Activated T-cell treated with anti-CD3 and anti-CD28 coated beads for 48 hours (primary cell): ENCODE results near the gene FGD6.
"Not testable (repeated sequence)": the region's sequence is repeated elsewhere in the genome, so short reads cannot be mapped to it uniquely, and the experiment has no call there.

Source experiments
- DNase-seq: peaks from one replicate; pipeline ENCODE4 v3.0.0-alpha.2; 2020; ENCODE audit warnings: low read depth

FGD6 gene

DNA sequence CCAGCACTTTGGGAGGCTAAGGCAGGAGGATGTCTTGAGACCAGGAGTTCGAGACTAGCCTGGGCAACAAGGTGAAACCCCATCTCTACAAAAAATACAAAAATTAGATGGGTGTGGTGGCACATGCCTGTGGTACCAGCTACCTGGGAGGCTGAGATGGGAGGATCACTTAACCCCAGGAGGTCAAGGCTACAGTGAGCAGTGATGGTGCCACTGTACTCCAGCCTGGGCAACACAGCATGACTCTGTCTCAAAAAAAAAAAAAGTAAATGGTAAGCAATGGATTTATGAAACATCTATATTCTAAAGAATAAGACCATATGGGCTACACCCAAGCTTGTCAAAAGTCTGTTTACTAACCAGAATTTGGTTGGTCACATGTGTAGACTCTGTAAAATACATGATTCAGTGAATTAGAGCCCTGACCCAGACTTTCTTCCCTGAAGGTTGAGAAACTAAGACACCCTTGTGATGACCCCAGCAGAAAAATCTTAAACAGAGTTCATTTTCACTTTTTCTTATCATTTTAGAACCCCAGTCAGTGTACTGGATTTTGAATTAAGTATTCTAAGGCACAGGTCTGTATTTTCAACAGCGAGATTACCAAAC, 12.1 kb downstream of the FGD6 start:
- no peak for DNase-seq

- no peak for DNase-seq
These were observed 13.0 kb downstream of the FGD6 start for GRCh38 chr12:95204141-95204866.

- DNase-seq = no peak
These were observed 13.7 kb downstream of the FGD6 start for GRCh38 chr12:95203487-95204030.

- no peak for DNase-seq
These were observed 14.4 kb downstream of the FGD6 start for GRCh38 chr12:95202691-95203486.

GRCh38 chr12:95201056-95201670, 16.1 kb downstream of the FGD6 start:
- no peak for DNase-seq

DNA sequence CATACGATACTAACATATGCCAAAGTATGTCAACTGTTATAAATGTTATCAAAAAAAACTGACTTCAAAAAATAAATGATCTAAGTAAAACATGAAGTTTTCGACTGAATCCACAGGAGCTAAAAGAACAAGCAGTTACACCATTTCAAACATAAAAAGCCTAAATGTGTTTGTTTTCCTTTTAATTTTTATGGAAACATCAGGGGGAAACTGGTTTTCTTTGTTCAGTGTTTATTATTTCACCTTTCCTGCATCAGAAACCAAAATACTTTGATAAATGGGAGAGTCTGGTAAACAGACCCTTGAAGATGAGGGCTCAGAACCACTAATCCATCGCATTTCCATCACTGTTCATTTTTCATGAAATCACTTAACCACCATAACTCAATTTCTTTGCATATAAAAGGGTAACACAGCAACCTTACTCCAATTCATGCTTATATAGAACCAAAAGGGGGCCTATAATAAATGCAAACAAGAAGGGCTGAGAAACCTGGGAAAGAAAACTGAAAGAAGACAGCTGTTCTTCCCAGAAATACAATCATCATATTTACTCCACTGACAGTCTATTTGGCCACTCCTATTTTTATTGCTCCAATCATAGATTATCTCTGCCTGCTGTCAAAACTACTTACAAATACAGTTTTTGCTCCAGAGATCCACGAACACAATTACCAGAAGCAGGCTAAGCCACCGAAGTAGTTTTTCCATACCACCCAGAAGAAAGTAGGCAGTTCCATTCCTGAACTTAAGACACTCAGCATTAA, 17.0 kb downstream of the FGD6 start:
- DNase-seq = no peak

GRCh38 chr12:95198914-95199313, 18.4 kb downstream of the FGD6 start:
- DNase-seq = no peak

- no peak for DNase-seq
These were observed 19.6 kb downstream of the FGD6 start for GRCh38 chr12:95197636-95198035.

- DNase-seq = not testable (repeated sequence)
These were observed 20.2 kb downstream of the FGD6 start for GRCh38 chr12:95196875-95197569.

DNA sequence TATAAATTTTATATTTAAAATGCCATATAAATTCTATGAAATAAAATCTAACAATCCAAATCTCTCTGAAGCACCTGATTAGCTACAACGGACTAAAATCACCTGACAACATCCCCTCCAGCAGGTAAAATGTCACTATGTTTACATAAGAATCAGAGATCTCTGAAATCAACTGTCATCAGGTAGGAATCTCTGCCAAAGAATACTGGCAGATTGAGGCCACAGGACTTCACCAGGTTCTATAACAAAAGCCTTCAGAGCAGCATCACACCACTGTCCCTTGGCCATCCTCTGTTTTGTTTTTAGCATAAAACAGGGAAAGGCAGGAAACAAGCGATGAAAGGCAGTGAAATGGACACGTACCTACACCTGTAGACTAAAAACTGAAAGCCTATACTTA, 22.1 kb downstream of the FGD6 start:
- no peak for DNase-seq

DNA sequence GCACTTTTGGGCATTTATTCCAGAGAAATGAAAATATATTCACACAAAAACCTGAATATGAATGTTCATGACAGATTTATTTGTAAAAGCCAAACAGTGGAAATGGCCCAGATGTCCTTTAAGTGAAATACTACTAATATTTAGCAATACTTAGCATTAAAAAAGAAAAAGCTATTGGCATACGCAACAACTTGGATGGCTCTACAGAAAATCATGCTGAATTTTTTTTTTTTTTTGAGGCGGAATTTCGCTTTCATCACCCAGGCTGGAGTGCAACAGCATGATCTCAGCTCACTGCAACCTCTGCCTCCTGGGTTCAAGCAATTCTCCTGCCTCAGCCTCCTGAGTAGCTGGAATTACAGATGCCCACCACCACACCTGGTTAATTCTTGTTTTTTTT, 24.1 kb downstream of the FGD6 start:
- DNase-seq = no peak

GRCh38 chr12:95192271-95192670, 25.0 kb downstream of the FGD6 start:
- no peak for DNase-seq

GRCh38 chr12:95191060-95191696, 26.1 kb downstream of the FGD6 start:
- DNase-seq = no peak

GRCh38 chr12:95187865-95188415, 29.3 kb downstream of the FGD6 start:
- no peak for DNase-seq

DNA sequence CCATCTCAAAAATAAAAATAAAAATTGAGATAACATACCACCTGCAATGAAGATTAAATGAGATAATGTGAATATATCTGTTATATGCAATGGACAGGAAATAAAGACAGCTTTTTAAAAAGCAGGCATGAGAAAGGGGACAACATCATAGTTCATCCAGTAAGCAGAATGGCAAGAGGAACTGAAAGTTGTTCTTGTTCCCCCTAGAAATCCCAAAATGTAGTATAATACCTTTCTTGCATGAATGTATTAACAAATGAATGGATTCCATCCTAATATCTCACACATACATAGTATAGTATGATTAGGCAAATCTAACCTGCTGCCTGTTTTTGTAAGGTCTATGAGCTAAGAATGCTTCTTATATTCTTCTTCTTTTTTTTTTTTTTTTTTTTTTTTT, 31.4 kb downstream of the FGD6 start:
- DNase-seq = no peak

DNA sequence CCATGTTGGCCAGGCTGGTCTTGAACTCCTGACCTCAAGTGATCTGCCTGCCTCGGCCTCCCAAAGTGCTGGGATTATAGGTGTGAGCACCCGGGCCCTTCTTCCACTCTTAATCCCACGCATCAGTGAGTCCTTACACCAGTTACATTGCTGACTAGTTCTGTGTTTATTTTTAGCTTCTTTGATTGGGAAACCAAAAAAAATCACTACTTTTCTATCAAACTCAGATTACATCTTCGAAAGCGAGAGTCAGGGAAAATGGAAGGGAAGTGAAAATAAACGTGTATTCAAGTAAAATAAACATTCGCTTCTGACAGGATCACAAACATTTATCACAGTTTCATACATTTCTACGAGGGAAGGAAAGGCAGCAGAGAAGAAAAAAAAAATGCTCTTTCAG, 32.2 kb downstream of the FGD6 start:
- DNase-seq = no peak

- no peak for DNase-seq
These were observed 33.1 kb downstream of the FGD6 start for GRCh38 chr12:95184121-95184520.

DNA sequence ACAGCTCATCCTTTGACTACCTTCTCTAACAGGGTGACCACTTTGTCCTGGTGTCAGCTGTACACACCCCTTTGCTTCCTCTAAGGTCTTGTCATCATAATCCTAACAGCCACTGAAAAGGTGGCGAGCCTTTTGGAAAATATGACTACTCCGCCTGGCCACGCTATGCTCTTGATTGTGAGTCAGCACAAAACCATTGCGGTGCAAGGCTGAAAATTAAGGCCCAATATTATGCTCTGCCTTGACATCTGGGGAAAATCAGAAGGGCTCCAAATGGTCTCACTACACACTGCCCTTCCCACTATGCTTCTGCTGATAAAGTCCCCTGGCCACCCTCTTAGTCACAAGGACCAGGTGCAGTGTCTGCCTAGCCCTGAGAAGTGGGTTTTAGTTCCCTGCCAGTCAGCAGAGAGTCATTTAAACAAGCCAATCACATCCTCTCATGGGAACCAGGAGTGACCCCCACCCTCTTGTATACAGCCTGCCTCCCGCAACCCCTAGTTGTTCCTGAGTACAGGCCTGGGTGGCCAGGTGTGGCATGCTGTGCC, 34.3 kb downstream of the FGD6 start:
- DNase-seq = no peak

DNA sequence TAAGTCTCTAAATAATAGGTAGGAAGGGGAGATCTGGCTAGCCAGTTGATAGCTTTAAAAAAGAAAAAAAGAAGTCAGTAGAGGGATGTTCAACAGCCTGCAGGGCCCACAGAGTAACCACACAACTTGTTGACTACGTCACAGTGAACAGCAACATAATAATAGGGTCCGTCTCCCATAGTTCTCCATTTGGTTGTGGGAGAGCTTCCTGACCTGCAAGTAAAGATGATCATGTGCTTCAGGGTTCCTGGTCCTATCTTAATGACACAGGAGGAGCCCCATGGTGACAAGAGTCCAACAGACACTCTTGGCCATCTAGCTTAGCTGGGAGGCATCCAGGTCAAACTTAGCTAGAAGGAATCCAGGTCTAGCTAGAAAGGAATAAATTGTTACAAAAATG, 36.2 kb downstream of the FGD6 start:
- no peak for DNase-seq

GRCh38 chr12:95179011-95179410, 38.3 kb downstream of the FGD6 start:
- DNase-seq = no peak
